OCI-LY7 (cell line): Measurements from ENCODE around the gene INPP4A.

Experiments used
- CTCF ChIP-seq: fragments of 200-600 bp; sonication (generic); conservative IDR thresholded peaks from 2 replicates; pipeline ENCODE4 v1.5.1; 2014; ENCODE audit warnings: mild to moderate bottlenecking, antibody characterized with exemption, low read length, moderate library complexity, mixed read lengths
- EZH2phosphoT487 ChIP-seq: fragments of 200-600 bp; sonication (generic); IDR thresholded peaks from 2 replicates; pipeline ENCODE4 v1.6.1; 2018; ENCODE audit warnings: low read depth, borderline replicate concordance, mild to moderate bottlenecking, mixed run types, antibody characterized with exemption, low read length, moderate library complexity, mixed read lengths

- TF ChIP-seq CTCF (no peak), EZH2phosphoT487 (no peak)
Measured at GRCh38 chr2:98541489-98541888, 96.8 kb downstream of the INPP4A start.
